Activated CD4-positive, alpha-beta memory T cell treated with anti-CD3 and anti-CD28 coated beads, Interleukin-2, amount 10 ng/mL, durations not matched to agents 7 days and 5 days (primary cell): ENCODE results near the gene SLC22A1. TPM values are rescaled to one million over a fixed set of nuclear protein-coding genes. Genes with fewer than 3 reads are reported as not detected.
"Not testable (repeated sequence)": the region's sequence is repeated elsewhere in the genome, so short reads cannot be mapped to it uniquely, and the experiment has no call there.

Experiments
- CTCF ChIA-PET: fragments of 350-600 bp; sonication (Branson Sonifier 250); formaldehyde crosslinking; loops from one replicate; lab custom pipeline; 2021; ENCODE audit warnings: antibody characterized with exemption, inconsistent platforms; lab: Charles Lee
- POLR2A ChIA-PET: fragments of 350-600 bp; sonication (Branson Sonifier 250); formaldehyde crosslinking; loops from one replicate; lab custom pipeline; 2021; ENCODE audit warnings: antibody characterized with exemption; lab: Charles Lee
- DNase-seq: peaks from one replicate; pipeline ENCODE4 v3.0.0-alpha.2; 2020
- H3K27ac Mint-ChIP-seq: one replicate; pipeline ENCODE4 v1.8.0; 2021; ENCODE audit warnings: mild to moderate bottlenecking, mixed read lengths
- H3K27me3 Mint-ChIP-seq: one replicate; pipeline ENCODE4 v1.8.0; 2021; ENCODE audit warnings: mixed read lengths
- H3K36me3 Mint-ChIP-seq: one replicate; pipeline ENCODE4 v1.8.0; 2021; ENCODE audit warnings: low read depth, mixed read lengths
- H3K4me1 Mint-ChIP-seq: one replicate; pipeline ENCODE4 v1.8.0; 2021; ENCODE audit warnings: mixed read lengths
- H3K4me3 Mint-ChIP-seq: one replicate; pipeline ENCODE4 v1.8.0; 2021; ENCODE audit warnings: mild to moderate bottlenecking, mixed read lengths
- H3K9me3 Mint-ChIP-seq: one replicate; pipeline ENCODE4 v1.8.0; 2021; ENCODE audit warnings: mixed read lengths
- total RNA-seq, 2 experiments: library from RNA; stranded (reverse); gene quantifications; one replicate each; pipeline ENCODE4 v1.2.3, GENCODE V29; 2021

Gene SLC22A1
- total RNA-seq, 2 experiments from 2014 or later: 0.81 to 1.3 TPM

- Mint-ChIP-seq H3K4me3 (no peak overlapping the region), H3K27me3 (no peaks in the 10 kb centered on the region), H3K4me1 (peaks cover 17% of the 10 kb centered on the region), H3K9me3 (no peaks in the 10 kb centered on the region), H3K36me3 (peaks cover 86% of the 10 kb centered on the region), H3K27ac (peak overlapping the region; percentile 34)
- ChIA-PET CTCF (no interaction called here), POLR2A (no interaction called here)
- no peak for DNase-seq
These were observed 35.7 kb upstream of the SLC22A1 start for GRCh38 chr6:160085713-160086505.

DNA sequence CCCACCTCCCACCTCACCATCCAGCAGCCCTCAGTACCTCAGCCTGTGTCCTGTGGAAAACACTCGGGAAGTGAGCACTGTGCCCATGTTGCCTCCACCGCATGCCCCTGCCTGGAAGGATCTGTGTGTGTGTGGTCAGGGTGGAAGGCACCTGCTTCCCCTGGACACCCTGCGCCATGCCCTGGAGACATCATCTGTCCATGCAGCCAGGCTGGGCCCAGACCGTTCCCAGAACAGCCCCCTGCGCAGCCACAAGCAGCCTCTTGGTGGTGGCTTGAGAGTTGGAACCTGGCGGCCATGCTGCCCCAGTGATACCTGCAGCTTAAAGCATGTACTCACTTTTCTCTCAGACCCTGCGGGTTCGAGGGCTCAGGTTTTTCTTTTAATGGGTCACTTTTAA is 34.9 kb upstream of the SLC22A1 start:
- Mint-ChIP-seq H3K4me1 (peaks cover 17% of the 10 kb centered on the region), H3K9me3 (no peaks in the 10 kb centered on the region), H3K27me3 (no peaks in the 10 kb centered on the region), H3K36me3 (peaks cover 81% of the 10 kb centered on the region), H3K27ac (no peak overlapping the region), H3K4me3 (no peak overlapping the region)
- POLR2A ChIA-PET: no interaction called here
- CTCF ChIA-PET: no interaction called here
- DNase-seq: no peak

- Mint-ChIP-seq H3K36me3 (peaks cover 77% of the 10 kb centered on the region), H3K4me3 (no peak overlapping the region)
- no peak for DNase-seq
These were observed 33.4 kb upstream of the SLC22A1 start for GRCh38 chr6:160088069-160088783.

DNA sequence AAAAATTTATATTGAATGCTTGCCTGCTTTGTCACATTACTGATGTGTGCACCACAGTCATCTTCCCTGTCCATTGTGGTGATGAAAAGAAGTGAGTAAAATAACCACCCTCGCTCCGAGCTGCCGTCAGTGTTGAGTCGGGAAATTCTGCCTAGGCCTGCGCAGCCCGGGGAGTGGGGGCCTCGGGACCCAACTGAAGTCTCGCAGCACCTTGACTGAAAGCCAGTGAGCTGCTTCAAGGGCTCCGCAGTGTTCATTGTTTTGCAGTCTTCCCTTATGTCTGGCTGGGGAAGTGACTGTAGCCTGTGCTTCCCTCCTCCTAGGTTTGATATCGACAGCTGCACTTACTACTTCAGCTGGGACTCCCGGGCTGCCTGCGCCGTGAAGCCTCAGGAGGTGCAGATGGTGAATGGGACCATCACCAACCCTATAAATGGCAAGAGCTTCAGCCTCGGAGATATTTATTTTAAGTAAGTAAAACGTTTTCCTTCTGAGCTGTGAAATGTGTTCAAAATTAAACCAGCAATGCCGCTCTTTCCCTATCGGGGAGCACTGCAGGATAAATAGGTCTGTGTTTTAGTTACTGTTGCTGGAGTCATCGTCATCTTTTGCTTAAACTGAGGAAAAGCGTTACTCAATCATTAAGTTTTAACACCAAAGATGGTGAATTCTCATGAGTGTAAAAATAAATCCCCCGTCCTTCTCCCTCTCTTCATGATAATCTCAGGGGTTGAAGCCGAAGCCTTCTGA is 32.7 kb upstream of the SLC22A1 start:
- no peak overlapping the region for H3K27ac Mint-ChIP-seq
- peaks cover 77% of the 10 kb centered on the region for H3K36me3 Mint-ChIP-seq
- DNase-seq: no peak
- no peaks in the 10 kb centered on the region for H3K27me3 Mint-ChIP-seq
- no peaks in the 10 kb centered on the region for H3K9me3 Mint-ChIP-seq
- CTCF ChIA-PET: interaction anchor here (1.1 to 1.6 kb wide), 2 partner anchors 10 to 444 kb away, joined by 3 to 6 read pairs; no protein-coding TSS in a partner anchor
- H3K4me3 Mint-ChIP-seq: no peak overlapping the region
- peaks cover 17% of the 10 kb centered on the region for H3K4me1 Mint-ChIP-seq
- POLR2A ChIA-PET: no interaction called here

More at GRCh38 chr6:160088069-160088783, 33.4 kb upstream of the SLC22A1 start:
- Mint-ChIP-seq H3K4me1 (peaks cover 17% of the 10 kb centered on the region), H3K27me3 (no peaks in the 10 kb centered on the region), H3K9me3 (no peaks in the 10 kb centered on the region), H3K27ac (peak overlapping the region; percentile 34)
- ChIA-PET POLR2A (no interaction called here), CTCF (interaction anchor here (1.1 to 1.6 kb wide), 2 partner anchors 10 to 445 kb away, joined by 3 to 6 read pairs; no protein-coding TSS in a partner anchor)

- Mint-ChIP-seq H3K36me3 (peaks cover 78% of the 10 kb centered on the region), H3K27ac (no peak overlapping the region), H3K27me3 (no peaks in the 10 kb centered on the region), H3K4me3 (no peak overlapping the region), H3K9me3 (no peaks in the 10 kb centered on the region), H3K4me1 (peaks cover 15% of the 10 kb centered on the region)
- POLR2A ChIA-PET: no interaction called here
- CTCF ChIA-PET: no interaction called here
- DNase-seq: no peak
These were observed 32.1 kb upstream of the SLC22A1 start for GRCh38 chr6:160089534-160089897.

- H3K27ac Mint-ChIP-seq, H3K9me3 Mint-ChIP-seq, H3K27me3 Mint-ChIP-seq, DNase-seq, H3K4me1 Mint-ChIP-seq, POLR2A ChIA-PET, H3K4me3 Mint-ChIP-seq: not testable (repeated sequence)
- CTCF ChIA-PET: interaction anchor here (1.3 kb wide), 1 partner anchor 19 kb away, joined by 3 read pairs; no protein-coding TSS in a partner anchor
- peaks cover 69% of the 10 kb centered on the region for H3K36me3 Mint-ChIP-seq
These were observed 31.0 kb upstream of the SLC22A1 start for GRCh38 chr6:160090442-160091239.

GRCh38 chr6:160092176-160092575 is 29.4 kb upstream of the SLC22A1 start:
- DNase-seq, H3K27ac Mint-ChIP-seq, H3K27me3 Mint-ChIP-seq, H3K9me3 Mint-ChIP-seq, POLR2A ChIA-PET, H3K4me1 Mint-ChIP-seq, CTCF ChIA-PET, H3K4me3 Mint-ChIP-seq: not testable (repeated sequence)
- H3K36me3 Mint-ChIP-seq: peaks cover 64% of the 10 kb centered on the region

DNA sequence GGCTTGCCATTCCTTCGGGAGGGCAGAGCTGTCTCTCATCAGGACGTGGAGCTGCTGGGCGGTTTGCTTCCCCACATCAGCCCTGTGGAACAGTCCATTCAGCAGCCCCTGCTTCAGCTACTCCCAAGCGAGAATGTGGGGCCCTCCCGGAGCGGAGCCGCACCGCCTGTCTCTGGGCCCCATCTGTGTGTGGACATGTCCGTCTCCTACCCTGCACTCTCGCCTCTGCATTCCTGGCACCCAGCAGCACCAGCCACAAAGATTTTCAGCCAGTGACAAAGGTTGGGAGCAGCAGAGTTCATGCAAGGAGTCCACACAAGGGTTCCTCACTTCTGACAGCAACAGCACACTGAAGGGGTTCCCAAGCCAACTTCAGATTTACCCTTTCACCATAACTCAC is 29.0 kb upstream of the SLC22A1 start:
- peaks cover 66% of the 10 kb centered on the region for H3K36me3 Mint-ChIP-seq
- H3K27ac Mint-ChIP-seq: no peak overlapping the region

GRCh38 chr6:160093061-160093460 is 28.6 kb upstream of the SLC22A1 start:
- Mint-ChIP-seq H3K9me3 (no peaks in the 10 kb centered on the region), H3K27me3 (no peaks in the 10 kb centered on the region), H3K36me3 (peaks cover 67% of the 10 kb centered on the region), H3K4me1 (no peaks in the 10 kb centered on the region), H3K27ac (no peak overlapping the region), H3K4me3 (no peak overlapping the region)
- ChIA-PET POLR2A (no interaction called here), CTCF (no interaction called here)
- DNase-seq: no peak

More for the DNA sequence above, 29.0 kb upstream of the SLC22A1 start:
- no peak overlapping the region for H3K4me3 Mint-ChIP-seq
- no peaks in the 10 kb centered on the region for H3K9me3 Mint-ChIP-seq
- H3K27me3 Mint-ChIP-seq: no peaks in the 10 kb centered on the region
- ChIA-PET POLR2A (no interaction called here), CTCF (no interaction called here)
- H3K4me1 Mint-ChIP-seq: no peaks in the 10 kb centered on the region
- DNase-seq: no peak

DNA sequence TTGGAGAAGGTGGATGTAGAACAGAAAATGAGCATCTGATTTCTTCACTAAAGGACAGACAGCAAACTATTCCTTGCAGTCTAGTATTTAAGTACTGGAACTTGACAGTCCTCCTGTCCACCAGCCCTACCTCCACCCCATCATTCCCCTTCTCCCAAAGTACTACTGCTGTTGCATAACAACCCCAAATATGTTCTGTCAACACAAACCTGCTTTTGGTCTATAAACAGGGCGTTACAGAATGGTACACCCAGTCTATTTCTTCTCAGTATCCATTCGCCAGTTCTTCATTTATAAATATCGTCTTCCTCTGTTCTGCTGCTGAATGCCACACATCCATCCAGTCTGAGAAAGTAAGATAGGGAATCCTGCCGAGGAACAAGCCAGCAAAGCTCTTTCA is 27.7 kb upstream of the SLC22A1 start:
- POLR2A ChIA-PET: no interaction called here
- H3K27ac Mint-ChIP-seq: no peak overlapping the region
- CTCF ChIA-PET: no interaction called here
- H3K4me3 Mint-ChIP-seq: no peak overlapping the region
- H3K4me1 Mint-ChIP-seq: peaks cover 2% of the 10 kb centered on the region
- no peaks in the 10 kb centered on the region for H3K9me3 Mint-ChIP-seq
- H3K36me3 Mint-ChIP-seq: peaks cover 68% of the 10 kb centered on the region
- no peak for DNase-seq
- no peaks in the 10 kb centered on the region for H3K27me3 Mint-ChIP-seq

DNA sequence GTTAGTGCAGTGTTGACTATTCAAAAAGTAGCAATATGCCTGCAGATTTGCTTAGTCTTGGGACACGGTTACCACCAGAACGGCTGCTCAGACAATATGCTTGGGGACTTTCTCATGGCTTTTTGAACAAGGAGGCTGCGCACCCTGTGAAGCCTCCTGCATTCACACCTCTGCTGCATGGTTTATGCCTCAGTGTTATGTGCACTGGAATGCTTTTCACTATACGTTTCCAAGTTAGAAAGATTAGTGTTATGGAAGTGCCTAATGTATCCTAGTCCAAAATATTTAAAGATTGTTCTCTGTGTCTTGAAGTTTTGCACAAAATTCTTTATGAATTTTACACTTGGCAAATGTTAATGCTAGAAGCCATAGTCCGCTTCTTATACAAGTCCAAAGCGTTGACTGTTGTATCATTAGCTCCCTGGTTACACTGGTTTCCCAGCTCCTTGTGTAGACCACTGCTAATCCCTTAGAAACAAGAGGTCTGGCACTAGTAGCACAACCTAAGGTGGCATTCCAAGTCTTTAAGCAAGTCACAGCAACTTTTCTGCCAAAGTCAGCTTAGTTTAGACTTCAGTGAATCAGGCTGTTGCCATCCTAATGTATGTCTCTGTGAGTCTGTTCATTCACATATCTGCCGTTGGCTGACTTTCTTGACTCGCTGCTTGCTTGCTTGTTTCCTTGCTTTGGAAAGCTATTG is 26.3 kb upstream of the SLC22A1 start:
- Mint-ChIP-seq H3K4me1 (peaks cover 10% of the 10 kb centered on the region), H3K27ac (no peak overlapping the region), H3K9me3 (no peaks in the 10 kb centered on the region), H3K27me3 (no peaks in the 10 kb centered on the region), H3K4me3 (no peak overlapping the region), H3K36me3 (peaks cover 58% of the 10 kb centered on the region)
- no peak for DNase-seq
- POLR2A ChIA-PET: no interaction called here
- CTCF ChIA-PET: no interaction called here
